Measurements from ENCODE around the gene POLR3GL.

- TF ChIP-seq POLR2A (IDR thresholded peaks at IDR 0.05) (no peak), CTCF (IDR thresholded peaks at IDR 0.05) (no peak), POLR2AphosphoS5 (IDR thresholded peaks at IDR 0.05) (no peak)
Observed at GRCh38 chr1:145922266-145922665, 42.2 kb upstream of the POLR3GL start.

All from breast epithelium (tissue), 3 donors.